Heart right ventricle (tissue), 16 donors: Measurements from ENCODE around the gene LRMDA. TPM values are rescaled to one million over a fixed set of nuclear protein-coding genes. Genes with fewer than 3 reads are reported as not detected.

ENCODE experiments used
- ATAC-seq, 8 donors: fragments of 200-7000 bp; cut with Tn5 transposase; one replicate each; pipeline ENCODE4 v1.9.1; 2020; ENCODE audit warnings: mild to moderate bottlenecking in 8 of 8, moderate library complexity in 8 of 8, moderate number of reproducible peaks in 1 of 8
- DNase-seq, 2 donors: peaks; one replicate each; pipeline ENCODE4 v3.0.0-alpha.2; 2020
- H3K27ac ChIP-seq, 10 donors: fragments of 200-600 bp; sonication (generic) in 2 of 10; one replicate each; pipeline versions ENCODE4 v1.5.0 to v1.8.0; 2020 to 2022; ENCODE audit warnings: mild to moderate bottlenecking in 3 of 10
- H3K27me3 ChIP-seq, 7 donors: fragments of 200-600 bp; one replicate each; pipeline ENCODE4 v1.8.0; 2021 to 2022; ENCODE audit warnings: mild to moderate bottlenecking in 2 of 7
- H3K36me3 ChIP-seq, 9 donors: fragments of 200-600 bp; sonication (generic) in 1 of 9; one replicate each; pipeline versions ENCODE4 v1.5.0 to v1.8.0; 2020 to 2022; ENCODE audit warnings: mild to moderate bottlenecking in 2 of 9
- H3K4me1 ChIP-seq, 9 donors: fragments of 200-600 bp; sonication (generic) in 1 of 9; one replicate each; pipeline versions ENCODE4 v1.5.0 to v1.8.0; 2020 to 2022; ENCODE audit warnings: mild to moderate bottlenecking in 4 of 9
- H3K4me3 ChIP-seq, 10 donors: fragments of 200-600 bp; sonication (generic) in 2 of 10; one replicate each; pipeline versions ENCODE4 v1.5.0 to v1.8.0; 2020 to 2022; ENCODE audit warnings: mild to moderate bottlenecking in 7 of 10, moderate library complexity in 2 of 10
- H3K9me3 ChIP-seq, 11 donors: fragments of 200-600 bp in 10 of 11; sonication (generic) in 2 of 11; one replicate each; pipeline versions ENCODE4 v1.5.0 to v1.8.0; 2013 to 2022; ENCODE audit warnings: mild to moderate bottlenecking in 2 of 11, control low read depth in 1 of 11, moderate library complexity in 1 of 11
- CTCF ChIP-seq, 9 donors: fragments of 200-600 bp; sonication (generic) in 2 of 9; IDR thresholded peaks; one replicate each; pipeline versions ENCODE4 v1.5.0 to v1.8.0; 2021 to 2022; ENCODE audit warnings: antibody characterized with exemption in 9 of 9, mild to moderate bottlenecking in 5 of 9, moderate library complexity in 1 of 9
- WGBS, 2 donors: extraction: QIAGEN DNeasy Blood & Tissue Kit; methylation state at CpG; one replicate each; pipeline ENCODE4 v1.1.7; 2013; ENCODE audit warnings: inconsistent platforms in 1 of 2; 5-methylcytosine and 5-hydroxymethylcytosine counted together
- intact Hi-C, 10 donors: fragments of 100-400 bp; cut with DNase I; formaldehyde crosslinking; loops; one replicate each; pipeline versions ENCODE4 v1.11.1 to v1.14.2; 2022
- polyA plus RNA-seq, 2 donors: library from polyadenylated mRNA; stranded (reverse); fragments of 200-250 nt; gene quantifications; one replicate each; pipeline ENCODE4 v1.2.3, GENCODE V29; 2013
- total RNA-seq, 10 donors: library from RNA; stranded (reverse); fragmentation: NEBNext Ultra II Directional in 3 of 10; extraction: Animal tissue kit (Norgen Biotek cat#: 25700) in 3 of 10; gene quantifications; one replicate each; pipeline versions ENCODE4 v1.2.1 to v1.2.4, GENCODE V29; 2021 to 2023
- donor health status: Arrhythmogenic right ventricular cardiomyopathy.
- donor health status: ischemic (EF 13 %, LVEDD 7.1; RV severe dilation, severe dysfunction).
- donor health status: healthy with polysubstance abuse.
- donor health status: DM: no; HTN: yes; CAD: no.
- donor health status: DM: no; HTN: no; CAD: no.
- donor health status: ischemic (EF 25% LVEDD 6.9; RV normal size, moderate dysfunction).
- donor health status: ischemic (EF 25% LVEDD 5.7; RV mildly dilated, moderate dysfunction).
- donor health status: healthy.
- donor health status: DM: yes; HTN: yes; CAD: no.
- donor health status: Ischemic cardiomyopathy.
- donor health status: ischemic (EF 35%, LVEDD 5.7; RV mildly dilated, moderate dysfunction).
- donor health status: nonischemic (EF 11% LVEDD 7.7; RV severe dilation, severe dysfunction).
- donor health status: DM: yes; HTN: yes; CAD: no.
- donor health status: PGD.
- donor health status: ischemic (EF 29% LVEDD 5.4; RV normal size, mild dysfunction).
- donor health status: nonischemic (EF 23%, LVEDD 6.1; RV moderate dilation, normal function).

Gene LRMDA
- total and polyA plus RNA-seq, 12 donors = 4.0 to 59.8 (median 12.7) TPM

- Histone ChIP-seq H3K4me3 (no peak overlapping the region), H3K4me1 (no peaks in the 10 kb centered on the region), H3K9me3 (peaks cover 0 to 13% (median 2%) of the 10 kb centered on the region in 11 donors), H3K36me3 (no peaks in the 10 kb centered on the region), H3K27me3 (no peaks in the 10 kb centered on the region), H3K27ac (no peak overlapping the region)
- TF ChIP-seq CTCF (IDR thresholded peaks at IDR 0.05) = no peak
- 88 to 98% methylated on average over 2 of the region's 2 CpGs for WGBS, 2 donors
- intact Hi-C loops = no loop called here
- DNase-seq (no peak), ATAC-seq (no peak)
Observed at GRCh38 chr10:76347832-76348231, 916.4 kb downstream of the LRMDA start.

- Histone ChIP-seq H3K4me1 (no peaks in the 10 kb centered on the region), H3K27me3 (no peaks in the 10 kb centered on the region), H3K4me3 (no peak overlapping the region), H3K27ac (no peak overlapping the region), H3K9me3 (no peaks in the 10 kb centered on the region), H3K36me3 (no peaks in the 10 kb centered on the region)
- ATAC-seq = no peak
- WGBS, 2 donors = 81 to 84% methylated on average over 4 of the region's 4 CpGs
- no peak for TF ChIP-seq CTCF (IDR thresholded peaks at IDR 0.05)
- intact Hi-C loops = no loop called here
- DNase-seq = no peak
Observed at GRCh38 chr10:76350583-76350982, 919.2 kb downstream of the LRMDA start.

- H3K9me3 ChIP-seq = no peaks in the 10 kb centered on the region
- 90 to 92% methylated on average over 5 of the region's 5 CpGs for WGBS, 2 donors
- no peak for ATAC-seq
Observed at GRCh38 chr10:76352300-76352699, 920.9 kb downstream of the LRMDA start.

GRCh38 chr10:76353237-76353851, 921.9 kb downstream of the LRMDA start:
- Histone ChIP-seq H3K27me3 (no peaks in the 10 kb centered on the region), H3K4me1 (no peaks in the 10 kb centered on the region), H3K27ac (no peak overlapping the region), H3K4me3 (no peak overlapping the region), H3K36me3 (no peaks in the 10 kb centered on the region), H3K9me3 (no peaks in the 10 kb centered on the region)
- ATAC-seq (no peak), DNase-seq (no peak)
- WGBS, 2 donors = 56 to 75% methylated on average over 6 of the region's 6 CpGs
- TF ChIP-seq CTCF (IDR thresholded peaks at IDR 0.05) = no peak
- intact Hi-C loops = no loop called here

More at GRCh38 chr10:76352300-76352699, 920.9 kb downstream of the LRMDA start:
- no peak for TF ChIP-seq CTCF (IDR thresholded peaks at IDR 0.05)
- no peaks in the 10 kb centered on the region for H3K4me1 ChIP-seq
- DNase-seq = no peak
- H3K27me3 ChIP-seq = no peaks in the 10 kb centered on the region
- no peak overlapping the region for H3K27ac ChIP-seq
- intact Hi-C loops = no loop called here
- no peaks in the 10 kb centered on the region for H3K36me3 ChIP-seq
- no peak overlapping the region for H3K4me3 ChIP-seq
